Vagina (tissue), 2 donors: Measurements from ENCODE around the gene FAM114A2.

Source experiments
- CTCF ChIP-seq, 3 experiments: fragments of 450-650 bp in 2 of 3; fragments of 200-600 bp in 1 of 3; sonication (generic) in 1 of 3; IDR thresholded peaks; one replicate each; pipeline ENCODE4 v1.5.1; 2017 to 2019; ENCODE audit warnings: antibody characterized with exemption in 3 of 3, mild to moderate bottlenecking in 2 of 3, moderate library complexity in 2 of 3
- POLR2A ChIP-seq, 2 donors: fragments of 450-650 bp; IDR thresholded peaks; one replicate each; pipeline ENCODE4 v1.6.1; 2017; ENCODE audit warnings: antibody characterized with exemption in 2 of 2, mild to moderate bottlenecking in 2 of 2, moderate library complexity in 2 of 2
- POLR2AphosphoS5 ChIP-seq, 2 donors: sonication (generic); formaldehyde crosslinking; IDR thresholded peaks; one replicate each; pipeline ENCODE4 v1.9.0; 2017; ENCODE audit warnings: antibody characterized with exemption in 2 of 2, mild to moderate bottlenecking in 2 of 2, low read depth in 1 of 2; ENCODE audit not compliant: insufficient read depth in 1 of 2

GRCh38 chr5:153987301-153987700, 51.4 kb downstream of the FAM114A2 start:
- no peak for TF ChIP-seq CTCF (IDR thresholded peaks at IDR 0.05)
- no peak for TF ChIP-seq POLR2A (IDR thresholded peaks at IDR 0.05)
- no peak for TF ChIP-seq POLR2AphosphoS5 (IDR thresholded peaks at IDR 0.05; ENCODE audit: insufficient read depth in 1 of 2, low read depth in 1 of 2)
